CD4-positive, alpha-beta T cell (primary cell): Measurements from ENCODE around the gene STK11. TPM values are rescaled to one million over a fixed set of nuclear protein-coding genes. Genes with fewer than 3 reads are reported as not detected.

Source experiments
- ATAC-seq: fragments of 200-7000 bp; cut with Tn5 transposase; one replicate; pipeline ENCODE4 v1.10.0; 2022; ENCODE audit warnings: mild to moderate bottlenecking; ENCODE audit not compliant: poor library complexity
- CTCF ChIA-PET: fragments of 350-600 bp; sonication (Branson Sonifier 250); formaldehyde crosslinking; loops from one replicate; lab custom pipeline; 2021; ENCODE audit warnings: antibody characterized with exemption, inconsistent platforms; lab: Charles Lee
- POLR2A ChIA-PET: fragments of 350-600 bp; sonication (Branson Sonifier 250); formaldehyde crosslinking; loops from one replicate; lab custom pipeline; 2021; ENCODE audit warnings: antibody characterized with exemption, inconsistent platforms; lab: Charles Lee
- DNase-seq, 14 experiments: peaks; one replicate each; pipeline ENCODE4 v3.0.0-alpha.2; 2013 to 2020; ENCODE audit warnings: mixed read lengths in 2 of 14
- H3K27ac ChIP-seq, 2 donors: one replicate each; pipeline versions ENCODE4 v1.5.1 to v1.7.0; 2013; ENCODE audit warnings: low read length in 2 of 2, low read depth in 1 of 2, mild to moderate bottlenecking in 1 of 2
- H3K27me3 ChIP-seq, 2 experiments: 1 replicate in 1 of 2; 2 replicates in 1 of 2; pipeline versions ENCODE4 v1.6.1 to v1.7.0; 2013; ENCODE audit warnings: low read length in 2 of 2, control low read depth in 1 of 2, mild to moderate bottlenecking in 1 of 2, moderate library complexity in 1 of 2; ENCODE audit not compliant: insufficient read depth in 2 of 2, control insufficient read depth in 1 of 2
- H3K36me3 ChIP-seq: one replicate; pipeline ENCODE4 v1.6.1; 2013; ENCODE audit warnings: low read length, control low read depth; ENCODE audit not compliant: insufficient read depth
- H3K4me1 ChIP-seq: one replicate; pipeline ENCODE4 v1.6.1; 2013; ENCODE audit warnings: low read length, control low read depth; ENCODE audit not compliant: insufficient read depth
- H3K4me3 ChIP-seq: one replicate; pipeline ENCODE4 v1.5.1; 2013; ENCODE audit warnings: mild to moderate bottlenecking, low read length, moderate library complexity
- H3K9me3 ChIP-seq, 2 experiments: 1 replicate in 1 of 2; 2 replicates in 1 of 2; pipeline versions ENCODE4 v1.6.1 to v1.7.0; 2013; ENCODE audit warnings: low read length in 2 of 2, mild to moderate bottlenecking in 2 of 2, control low read depth in 1 of 2, moderate library complexity in 1 of 2; ENCODE audit not compliant: control insufficient read depth in 1 of 2, insufficient read depth in 1 of 2
- H3K27ac Mint-ChIP-seq: one replicate; pipeline ENCODE4 v1.8.0; 2020; ENCODE audit warnings: mixed read lengths
- H3K27me3 Mint-ChIP-seq: one replicate; pipeline ENCODE4 v1.8.0; 2021; ENCODE audit warnings: mixed read lengths
- H3K36me3 Mint-ChIP-seq: one replicate; pipeline ENCODE4 v1.8.0; 2021; ENCODE audit warnings: low read depth, mixed read lengths
- H3K4me1 Mint-ChIP-seq: one replicate; pipeline ENCODE4 v1.8.0; 2021; ENCODE audit warnings: low read depth, mixed read lengths
- H3K4me3 Mint-ChIP-seq: one replicate; pipeline ENCODE4 v1.8.0; 2020; ENCODE audit warnings: mild to moderate bottlenecking, mixed read lengths
- H3K9me3 Mint-ChIP-seq: one replicate; pipeline ENCODE4 v1.8.0; 2020; ENCODE audit warnings: mixed read lengths
- CTCF ChIP-seq: fragments of 200-600 bp; IDR thresholded peaks from one replicate; pipeline ENCODE4 v1.8.0; 2022; ENCODE audit warnings: antibody characterized with exemption, mild to moderate bottlenecking
- intact Hi-C, 2 experiments: fragments of 100-400 bp; cut with DNase I in 1 of 2; cut with micrococcal nuclease in 1 of 2; formaldehyde crosslinking; loops; one replicate each; pipeline versions ENCODE4 v1.15.1 to v1.9.0; 2023 to 2025; cut with DNase I, micrococcal nuclease
- total RNA-seq, 174 experiments: library from RNA in 2 of 174; stranded (reverse) in 2 of 174; gene quantifications; one replicate each; pipeline ENCODE4 v1.2.3 and lab custom pipeline; 2021 to 2026

Gene STK11
- total RNA-seq, 2 experiments from 2014 or later = 49.7 to 53.0 TPM

GRCh38 chr19:1247748-1248138, 42.2 kb downstream of the STK11 start:
- Mint-ChIP-seq H3K4me3 (no peak overlapping the region), H3K4me1 (peaks cover 11% of the 10 kb centered on the region), H3K27me3 (no peaks in the 10 kb centered on the region), H3K27ac (peak overlapping the region; percentile 56), H3K36me3 (peaks cover 16% of the 10 kb centered on the region), H3K9me3 (no peaks in the 10 kb centered on the region)
- TF ChIP-seq CTCF = no peak
- ATAC-seq (no peak), DNase-seq (no peak)
- H3K4me1 ChIP-seq = peaks cover 54% of the 10 kb centered on the region
- H3K27ac ChIP-seq = peak overlapping the region; percentile 59 to 72
- peaks cover 17% of the 10 kb centered on the region for H3K36me3 ChIP-seq
- peak overlapping the region; percentile 59 for H3K4me3 ChIP-seq
- intact Hi-C loops = loop anchor here in 1 of 2 experiments (10.0 kb wide), 2 partner anchors 223 to 453 kb away; partner anchors contain the start of genes CNN2, PTBP1, RNU6-2 and TMEM259
- ChIA-PET CTCF (interaction anchor here (1.2 kb wide), 1 partner anchor 19 kb away, joined by 8 read pairs; no protein-coding TSS in a partner anchor), POLR2A (interaction anchor here (0.7 to 7.9 kb wide), 2 partner anchors 10 to 19 kb away, joined by 3 to 476 read pairs; partner anchors contain the start of gene CIRBP)
- H3K9me3 ChIP-seq = no peaks in the 10 kb centered on the region
- no peaks in the 10 kb centered on the region for H3K27me3 ChIP-seq

GRCh38 chr19:1248139-1248785, 42.7 kb downstream of the STK11 start, which contains the start of gene MIDN:
Gene MIDN, plus strand, starts transcription at chr19:1248583. Its CDS starts 1,714 bp downstream, at chr19:1250297.
- CTCF ChIA-PET = interaction anchor here (1.0 to 1.1 kb wide), 3 partner anchors 19 to 23 kb away, joined by 3 to 12 read pairs (median 4); no protein-coding TSS in a partner anchor
- POLR2A ChIA-PET = interaction anchor here (0.6 to 2.3 kb wide), 4 partner anchors 13 to 211 kb away, joined by 3 to 57 read pairs (median 13); partner anchors contain the start of gene CIRBP

More at GRCh38 chr19:1248139-1248785, 42.7 kb downstream of the STK11 start, which contains the start of gene MIDN:
- Histone ChIP-seq H3K9me3 (no peaks in the 10 kb centered on the region), H3K27me3 (no peaks in the 10 kb centered on the region), H3K4me1 (peaks cover 54% of the 10 kb centered on the region), H3K4me3 (peak within 1 kb of the TSS; percentile 59), H3K36me3 (peaks cover 17% of the 10 kb centered on the region), H3K27ac (peak within 1 kb of the TSS; percentile 77 to 81)
- Mint-ChIP-seq H3K4me3 (peak within 1 kb of the TSS; percentile 75), H3K27ac (peak within 1 kb of the TSS; percentile 92), H3K4me1 (peaks cover 8% of the 10 kb centered on the region), H3K36me3 (peaks cover 18% of the 10 kb centered on the region), H3K27me3 (no peaks in the 10 kb centered on the region), H3K9me3 (no peaks in the 10 kb centered on the region)
- no peak for TF ChIP-seq CTCF
- ATAC-seq (no peak), DNase-seq (peak in 12 of 14 experiments; percentile 51 to 88 (median 70))
- intact Hi-C loops = loop anchor here in 1 of 2 experiments (10.0 kb wide), 2 partner anchors 223 to 453 kb away; partner anchors contain the start of genes CNN2, PTBP1, RNU6-2 and TMEM259
